CD1c-positive myeloid dendritic cell (primary cell): ENCODE data around the gene RIOK2.
"Not testable (repeated sequence)": the region's sequence is repeated elsewhere in the genome, so short reads cannot be mapped to it uniquely, and the experiment has no call there.

ENCODE experiments used
- DNase-seq: peaks from one replicate; pipeline ENCODE4 v3.0.0-alpha.2; 2016; ENCODE audit errors: extremely low spot score

Gene RIOK2

GRCh38 chr5:97183100-97183929, at the start of gene RIOK2:
Gene RIOK2 (minus strand): TSS chr5:97183247. CDS start chr5:97183191, 56 bp downstream.
- DNase-seq, result peak; percentile 97

- peak; percentile 68 for DNase-seq
These were observed 48.1 kb upstream of the RIOK2 start for GRCh38 chr5:97231025-97231636.

GRCh38 chr5:97229688-97230285, 46.7 kb upstream of the RIOK2 start:
- DNase-seq, result no peak

- no peak for DNase-seq
These were observed 46.1 kb upstream of the RIOK2 start for GRCh38 chr5:97229196-97229595.

GRCh38 chr5:97225222-97225621, 42.2 kb upstream of the RIOK2 start:
- DNase-seq, result no peak

- no peak for DNase-seq
These were observed 41.2 kb upstream of the RIOK2 start for GRCh38 chr5:97224112-97224750.

GRCh38 chr5:97223596-97223995, 40.5 kb upstream of the RIOK2 start:
- DNase-seq, result no peak

GRCh38 chr5:97209343-97209742, 26.3 kb upstream of the RIOK2 start:
- DNase-seq, result no peak

GRCh38 chr5:97208714-97209113, 25.7 kb upstream of the RIOK2 start:
- no peak for DNase-seq

GRCh38 chr5:97208184-97208713, 25.2 kb upstream of the RIOK2 start:
- DNase-seq, result no peak

GRCh38 chr5:97194366-97194765, 11.3 kb upstream of the RIOK2 start:
- peak; percentile 5 for DNase-seq

- DNase-seq, result no peak
These were observed 10.3 kb upstream of the RIOK2 start for GRCh38 chr5:97193355-97193688.

GRCh38 chr5:97192580-97193354, 9.7 kb upstream of the RIOK2 start:
- no peak for DNase-seq

GRCh38 chr5:97191893-97192292, 8.8 kb upstream of the RIOK2 start:
- no peak for DNase-seq

GRCh38 chr5:97189523-97189922, 6.5 kb upstream of the RIOK2 start:
- DNase-seq, result not testable (repeated sequence)

- no peak for DNase-seq
These were observed 825 bp upstream of the RIOK2 start for GRCh38 chr5:97183930-97184213.

GRCh38 chr5:97182571-97183099, 412 bp downstream of the RIOK2 start:
- DNase-seq, result no peak

GRCh38 chr5:97181856-97182545, 1.0 kb downstream of the RIOK2 start:
- DNase-seq, result no peak

- DNase-seq, result not testable (repeated sequence)
These were observed 3.6 kb downstream of the RIOK2 start for GRCh38 chr5:97179457-97179856.

GRCh38 chr5:97172227-97172626, 10.8 kb downstream of the RIOK2 start:
- DNase-seq, result no peak

GRCh38 chr5:97171703-97172102, 11.3 kb downstream of the RIOK2 start:
- DNase-seq, result no peak
